K562 (cell line): Measurements from ENCODE around the gene PRPF8. TPM values are rescaled to one million over a fixed set of nuclear protein-coding genes. Genes with fewer than 3 reads are reported as not detected.

Source experiments
- CHCHD3 ChIP-seq: fragments of 250-450 bp; sonication (Bioruptor Pico); IDR thresholded peaks from 2 replicates; pipeline ENCODE4 v2.1.2; 2022; ENCODE audit warnings: mild to moderate bottlenecking
- CTBP1 ChIP-seq: fragments of 450-650 bp; IDR thresholded peaks from 2 replicates; pipeline ENCODE4 v1.6.1; 2016; ENCODE audit warnings: borderline replicate concordance
- FOXP1 ChIP-seq: sonication (generic); formaldehyde crosslinking; IDR thresholded peaks from 2 replicates; pipeline ENCODE4 v1.8.0; 2022; ENCODE audit warnings: mild to moderate bottlenecking, missing genetic modification reagents
- HMG20B ChIP-seq: fragments of 250-450 bp; sonication (Bioruptor Pico); IDR thresholded peaks from 2 replicates; pipeline ENCODE4 v1.5.0; 2021; ENCODE audit warnings: mild to moderate bottlenecking
- HNRNPH1 ChIP-seq: fragments of 200-400 bp; formaldehyde crosslinking; optimal IDR thresholded peaks from 2 replicates; pipeline ENCODE3; 2017; ENCODE audit warnings: low read depth, mild to moderate bottlenecking, low read length, moderate library complexity
- L3MBTL2 ChIP-seq: fragments of 450-650 bp; IDR thresholded peaks from 2 replicates; pipeline ENCODE4 v1.6.1; 2016; ENCODE audit warnings: mild to moderate bottlenecking, moderate library complexity
- NUFIP1 ChIP-seq: fragments of 450-650 bp; IDR thresholded peaks from 2 replicates; pipeline ENCODE4 v1.6.1; 2018; ENCODE audit not compliant: partially characterized antibody
- POLR2H ChIP-seq: IDR thresholded peaks from 2 replicates; pipeline ENCODE4 v1.6.1; 2016; ENCODE audit warnings: missing genetic modification characterization, low read depth, mild to moderate bottlenecking, control low read depth, missing compliant biosample characterization, moderate library complexity
- PTBP1 ChIP-seq: fragments of 200-400 bp; formaldehyde crosslinking; IDR thresholded peaks from 2 replicates; pipeline ENCODE4 v1.6.1; 2017; ENCODE audit warnings: low read depth, low read length
- RAD51 ChIP-seq: fragments of 450-650 bp; IDR thresholded peaks from 2 replicates; pipeline ENCODE4 v1.7.1; 2016; ENCODE audit warnings: low read depth, mild to moderate bottlenecking, borderline replicate concordance
- RFX5 ChIP-seq: IDR thresholded peaks from 2 replicates; pipeline ENCODE4 v1.6.1; 2011; ENCODE audit warnings: low read depth, mild to moderate bottlenecking, improper control_type of control experiment, low read length
- SMAD1 ChIP-seq: fragments of 150-350 bp; IDR thresholded peaks from 2 replicates; pipeline ENCODE4 v1.6.1; 2014; ENCODE audit warnings: low read length, low read depth; ENCODE audit not compliant: partially characterized antibody
- STAT5B ChIP-seq: fragments of 250-450 bp; sonication (Bioruptor Pico); IDR thresholded peaks from 2 replicates; pipeline ENCODE4 v1.8.0; 2021; ENCODE audit warnings: mild to moderate bottlenecking, inconsistent platforms
- TCFL5 ChIP-seq: fragments of 250-450 bp; sonication (Bioruptor Pico); conservative IDR thresholded peaks from 2 replicates; pipeline ENCODE4 v1.6.1; 2021; ENCODE audit warnings: mild to moderate bottlenecking, moderate library complexity, matching md5 sums
- THRAP3 ChIP-seq: fragments of 450-650 bp; IDR thresholded peaks from 2 replicates; pipeline ENCODE4 v1.6.1; 2016; ENCODE audit warnings: mild to moderate bottlenecking, inconsistent platforms, borderline replicate concordance
- ZEB2 ChIP-seq: fragments of 450-650 bp; IDR thresholded peaks from 2 replicates; pipeline ENCODE4 v1.6.1; 2016
- ZNF174 ChIP-seq: fragments of 250-450 bp; sonication (Bioruptor Pico); IDR thresholded peaks from 2 replicates; pipeline ENCODE4 v1.4.0; 2020; ENCODE audit warnings: mild to moderate bottlenecking
- polyA plus RNA-seq, 8 experiments: library from polyadenylated mRNA; depleted of rRNA in 4 of 8; stranded (reverse) in 5 of 8; unstranded in 3 of 8; fragments of >200 nt; fragmentation: Nextera tagmentation in 2 of 8; fragmentation: Illumina TruSeq in 1 of 8; extraction: Ambion mirVana in 2 of 8; extraction: Trizol in 1 of 8; gene quantifications; 2 replicates each; pipeline versions ENCODE4 v1.2.1 to v1.2.3, GENCODE V29; 2011 to 2014; ENCODE audit warnings: inconsistent platforms in 1 of 8, missing spikeins in 1 of 8
- total RNA-seq, 7 experiments: library from RNA; depleted of rRNA in 6 of 7; stranded (reverse); fragments of >200 nt in 6 of 7; fragmentation: Illumina TruSeq in 2 of 7; extraction: Trizol in 2 of 7; gene quantifications; 2 replicates each; pipeline versions ENCODE4 v1.2.1 to v1.2.3, GENCODE V29; 2011 to 2021; ENCODE audit warnings: low replicate concordance in 1 of 7
- TF ChIP-seq, protein P1 (sequence below): fragments of 450-650 bp; IDR thresholded peaks from 2 replicates; pipeline ENCODE4 v1.6.1; 2017; ENCODE audit warnings: mild to moderate bottlenecking, moderate library complexity
- TF ChIP-seq, protein P2 (sequence below): fragments of 250-450 bp; sonication (Bioruptor Pico); IDR thresholded peaks from 2 replicates; pipeline ENCODE4 v1.5.0; 2020; ENCODE audit warnings: mild to moderate bottlenecking
- TF ChIP-seq, protein P3 (sequence below): sonication (generic); formaldehyde crosslinking; IDR thresholded peaks from 2 replicates; pipeline ENCODE4 v1.8.0; 2022; ENCODE audit warnings: missing genetic modification reagents, mild to moderate bottlenecking, borderline replicate concordance
- TF ChIP-seq, protein P4 (sequence below), 2 experiments: fragments of 450-650 bp in 1 of 2; sonication (generic) in 1 of 2; formaldehyde crosslinking; conservative IDR thresholded peaks; 2 replicates each; pipeline versions ENCODE4 v1.4.0 to v1.8.1; 2020 to 2022; ENCODE audit warnings: mild to moderate bottlenecking in 1 of 2, missing genetic modification reagents in 1 of 2
- TF ChIP-seq, protein P5 (sequence below): sonication (generic); formaldehyde crosslinking; IDR thresholded peaks from 2 replicates; pipeline ENCODE4 v1.8.0; 2022; ENCODE audit warnings: missing genetic modification reagents, mild to moderate bottlenecking, moderate library complexity, borderline replicate concordance

Gene PRPF8
- total and polyA plus RNA-seq, 9 of the 15 experiments (the other 6 are each of a cell fraction or from before 2014, with no cell fraction given), result 64.3 to 294 (median 85.9) TPM

DNA sequence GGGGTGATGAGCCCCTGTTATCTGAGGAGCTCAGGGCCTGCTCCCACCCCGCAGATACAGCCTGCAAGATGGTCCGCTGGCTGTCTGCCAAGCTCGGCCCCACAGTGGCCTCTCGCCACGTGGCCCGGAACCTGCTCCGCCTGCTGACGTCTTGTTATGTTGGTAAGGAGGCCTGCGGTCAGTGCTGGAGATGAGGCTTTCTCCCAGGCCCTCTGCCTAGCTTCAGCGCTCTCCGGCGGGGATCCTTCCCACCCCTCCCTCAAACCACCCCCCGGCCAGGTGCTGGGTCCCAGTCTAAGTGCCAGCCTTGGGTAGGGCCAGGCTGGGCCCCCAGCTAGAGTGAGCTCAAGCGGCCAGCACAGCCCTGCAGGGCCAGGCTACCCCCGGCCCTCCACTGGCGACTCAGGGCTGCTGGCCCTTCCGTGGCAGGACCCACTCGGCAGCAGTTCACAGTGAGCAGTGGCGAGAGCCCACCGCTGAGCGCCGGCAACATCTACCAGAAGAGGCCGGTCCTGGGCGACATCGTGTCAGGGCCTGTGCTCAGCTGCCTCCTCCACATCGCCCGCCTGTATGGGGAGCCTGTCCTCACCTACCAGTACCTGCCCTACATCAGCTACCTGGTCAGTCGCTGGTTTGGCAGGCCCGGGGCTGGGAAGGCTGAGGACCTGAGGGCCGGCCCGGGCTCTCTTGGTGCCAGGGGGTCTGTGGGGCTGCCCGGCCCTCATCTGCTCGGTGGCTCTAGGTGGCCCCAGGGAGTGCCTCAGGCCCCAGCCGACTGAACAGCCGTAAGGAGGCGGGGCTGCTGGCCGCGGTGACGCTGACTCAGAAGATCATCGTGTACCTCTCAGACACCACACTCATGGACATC, 45.9 kb upstream of the PRPF8 start (continued):
- TF ChIP-seq, protein P1, sequence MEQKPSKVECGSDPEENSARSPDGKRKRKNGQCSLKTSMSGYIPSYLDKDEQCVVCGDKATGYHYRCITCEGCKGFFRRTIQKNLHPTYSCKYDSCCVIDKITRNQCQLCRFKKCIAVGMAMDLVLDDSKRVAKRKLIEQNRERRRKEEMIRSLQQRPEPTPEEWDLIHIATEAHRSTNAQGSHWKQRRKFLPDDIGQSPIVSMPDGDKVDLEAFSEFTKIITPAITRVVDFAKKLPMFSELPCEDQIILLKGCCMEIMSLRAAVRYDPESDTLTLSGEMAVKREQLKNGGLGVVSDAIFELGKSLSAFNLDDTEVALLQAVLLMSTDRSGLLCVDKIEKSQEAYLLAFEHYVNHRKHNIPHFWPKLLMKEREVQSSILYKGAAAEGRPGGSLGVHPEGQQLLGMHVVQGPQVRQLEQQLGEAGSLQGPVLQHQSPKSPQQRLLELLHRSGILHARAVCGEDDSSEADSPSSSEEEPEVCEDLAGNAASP, result no peak
- TF ChIP-seq L3MBTL2 (peak; percentile 91), TCFL5 (no peak), PTBP1 (no peak), SMAD1 (peak; percentile 55), RFX5 (no peak), HMG20B (no peak), POLR2H (tag) (no peak), ZEB2 (no peak), CHCHD3 (CRISPR knock-in tag) (no peak), NUFIP1 (no peak), THRAP3 (no peak), STAT5B (CRISPR knock-in tag) (no peak), CTBP1 (peak; percentile 36; the same call in 1 of the 2 replicates), FOXP1 (CRISPR knock-in tag) (peak; percentile 84; the same call in 1 of the 2 replicates), HNRNPH1 (no peak), RAD51 (peak; percentile 62), ZNF174 (CRISPR knock-in tag) (no peak)
- TF ChIP-seq, protein P2, sequence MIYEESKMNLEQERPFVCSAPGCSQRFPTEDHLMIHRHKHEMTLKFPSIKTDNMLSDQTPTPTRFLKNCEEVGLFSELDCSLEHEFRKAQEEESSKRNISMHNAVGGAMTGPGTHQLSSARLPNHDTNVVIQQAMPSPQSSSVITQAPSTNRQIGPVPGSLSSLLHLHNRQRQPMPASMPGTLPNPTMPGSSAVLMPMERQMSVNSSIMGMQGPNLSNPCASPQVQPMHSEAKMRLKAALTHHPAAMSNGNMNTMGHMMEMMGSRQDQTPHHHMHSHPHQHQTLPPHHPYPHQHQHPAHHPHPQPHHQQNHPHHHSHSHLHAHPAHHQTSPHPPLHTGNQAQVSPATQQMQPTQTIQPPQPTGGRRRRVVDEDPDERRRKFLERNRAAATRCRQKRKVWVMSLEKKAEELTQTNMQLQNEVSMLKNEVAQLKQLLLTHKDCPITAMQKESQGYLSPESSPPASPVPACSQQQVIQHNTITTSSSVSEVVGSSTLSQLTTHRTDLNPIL (CRISPR knock-in tag), result no peak
- TF ChIP-seq, protein P3, sequence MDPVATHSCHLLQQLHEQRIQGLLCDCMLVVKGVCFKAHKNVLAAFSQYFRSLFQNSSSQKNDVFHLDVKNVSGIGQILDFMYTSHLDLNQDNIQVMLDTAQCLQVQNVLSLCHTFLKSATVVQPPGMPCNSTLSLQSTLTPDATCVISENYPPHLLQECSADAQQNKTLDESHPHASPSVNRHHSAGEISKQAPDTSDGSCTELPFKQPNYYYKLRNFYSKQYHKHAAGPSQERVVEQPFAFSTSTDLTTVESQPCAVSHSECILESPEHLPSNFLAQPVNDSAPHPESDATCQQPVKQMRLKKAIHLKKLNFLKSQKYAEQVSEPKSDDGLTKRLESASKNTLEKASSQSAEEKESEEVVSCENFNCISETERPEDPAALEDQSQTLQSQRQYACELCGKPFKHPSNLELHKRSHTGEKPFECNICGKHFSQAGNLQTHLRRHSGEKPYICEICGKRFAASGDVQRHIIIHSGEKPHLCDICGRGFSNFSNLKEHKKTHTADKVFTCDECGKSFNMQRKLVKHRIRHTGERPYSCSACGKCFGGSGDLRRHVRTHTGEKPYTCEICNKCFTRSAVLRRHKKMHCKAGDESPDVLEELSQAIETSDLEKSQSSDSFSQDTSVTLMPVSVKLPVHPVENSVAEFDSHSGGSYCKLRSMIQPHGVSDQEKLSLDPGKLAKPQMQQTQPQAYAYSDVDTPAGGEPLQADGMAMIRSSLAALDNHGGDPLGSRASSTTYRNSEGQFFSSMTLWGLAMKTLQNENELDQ (CRISPR knock-in tag), result no peak
- TF ChIP-seq, protein P4, sequence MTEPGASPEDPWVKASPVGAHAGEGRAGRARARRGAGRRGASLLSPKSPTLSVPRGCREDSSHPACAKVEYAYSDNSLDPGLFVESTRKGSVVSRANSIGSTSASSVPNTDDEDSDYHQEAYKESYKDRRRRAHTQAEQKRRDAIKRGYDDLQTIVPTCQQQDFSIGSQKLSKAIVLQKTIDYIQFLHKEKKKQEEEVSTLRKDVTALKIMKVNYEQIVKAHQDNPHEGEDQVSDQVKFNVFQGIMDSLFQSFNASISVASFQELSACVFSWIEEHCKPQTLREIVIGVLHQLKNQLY (CRISPR knock-in tag; conservative IDR thresholded peaks at IDR 0.05), result no peak
- TF ChIP-seq, protein P5, sequence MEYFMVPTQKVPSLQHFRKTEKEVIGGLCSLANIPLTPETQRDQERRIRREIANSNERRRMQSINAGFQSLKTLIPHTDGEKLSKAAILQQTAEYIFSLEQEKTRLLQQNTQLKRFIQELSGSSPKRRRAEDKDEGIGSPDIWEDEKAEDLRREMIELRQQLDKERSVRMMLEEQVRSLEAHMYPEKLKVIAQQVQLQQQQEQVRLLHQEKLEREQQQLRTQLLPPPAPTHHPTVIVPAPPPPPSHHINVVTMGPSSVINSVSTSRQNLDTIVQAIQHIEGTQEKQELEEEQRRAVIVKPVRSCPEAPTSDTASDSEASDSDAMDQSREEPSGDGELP, result peak; percentile 79
